Measurements from ENCODE around the gene STK32C. TPM values are rescaled to one million over a fixed set of nuclear protein-coding genes. Genes with fewer than 3 reads are reported as not detected.

Gene STK32C
- total RNA-seq, 6 experiments from 2014 or later = 1.6 to 3.5 (median 2.1) TPM

- ATAC-seq (no peak), DNase-seq (no peak)
- no peak overlapping the region for H3K4me3 ChIP-seq
- H3K27me3 ChIP-seq = no peaks in the 10 kb centered on the region
- no peak overlapping the region for H3K27ac ChIP-seq
- no peaks in the 10 kb centered on the region for H3K9me3 ChIP-seq
- WGBS (ENCODE audit: insufficient coverage, low coverage, low lambda C conversion rate, missing lambda C conversion rate) = 57% methylated on average over 10 of the region's 27 CpGs
- intact Hi-C loops (cut with DNase I) = loop anchor here in 1 of 2 donors (5.0 kb wide), 1 partner anchor 226 kb away; no protein-coding TSS in a partner anchor
- TF ChIP-seq CTCF (IDR thresholded peaks at IDR 0.05) (no peak), POLR2A (IDR thresholded peaks at IDR 0.05) (no peak)
- no peaks in the 10 kb centered on the region for H3K36me3 ChIP-seq
- no peaks in the 10 kb centered on the region for H3K4me1 ChIP-seq
These were observed 81.0 kb downstream of the STK32C start for GRCh38 chr10:132226586-132227405.

GRCh38 chr10:132225849-132226205 is 81.9 kb downstream of the STK32C start:
- no peak overlapping the region for H3K4me3 ChIP-seq
- H3K27me3 ChIP-seq = no peaks in the 10 kb centered on the region
- H3K36me3 ChIP-seq = no peaks in the 10 kb centered on the region
- H3K27ac ChIP-seq = no peak overlapping the region
- no peak for TF ChIP-seq CTCF (IDR thresholded peaks at IDR 0.05)
- TF ChIP-seq POLR2A (IDR thresholded peaks at IDR 0.05) = no peak
- H3K9me3 ChIP-seq = no peaks in the 10 kb centered on the region
- intact Hi-C loops (cut with DNase I) = loop anchor here in 1 of 2 donors (5.0 kb wide), 1 partner anchor 226 kb away; no protein-coding TSS in a partner anchor
- WGBS (ENCODE audit: insufficient coverage, low coverage, low lambda C conversion rate, missing lambda C conversion rate) = 0% methylated on average over 1 of the region's 8 CpGs
- ATAC-seq = no peak
- H3K4me1 ChIP-seq = no peaks in the 10 kb centered on the region
- no peak for DNase-seq

- H3K27me3 ChIP-seq = no peaks in the 10 kb centered on the region
- no peaks in the 10 kb centered on the region for H3K4me1 ChIP-seq
- H3K27ac ChIP-seq = no peak overlapping the region
- TF ChIP-seq CTCF (IDR thresholded peaks at IDR 0.05) (no peak), POLR2A (IDR thresholded peaks at IDR 0.05) (no peak)
- H3K4me3 ChIP-seq = no peak overlapping the region
- no peaks in the 10 kb centered on the region for H3K9me3 ChIP-seq
- ATAC-seq (no peak), DNase-seq (no peak)
- WGBS (ENCODE audit: insufficient coverage, low coverage, low lambda C conversion rate, missing lambda C conversion rate) = 76% methylated on average over 10 of the region's 25 CpGs
- no peaks in the 10 kb centered on the region for H3K36me3 ChIP-seq
- intact Hi-C loops (cut with DNase I) = loop anchor here in 1 of 2 donors (5.0 kb wide), 1 partner anchor 227 kb away; no protein-coding TSS in a partner anchor
These were observed 82.5 kb downstream of the STK32C start for GRCh38 chr10:132225073-132225848.

GRCh38 chr10:132224343-132225072 is 83.2 kb downstream of the STK32C start:
- Histone ChIP-seq H3K27ac (no peak overlapping the region), H3K36me3 (no peaks in the 10 kb centered on the region), H3K4me3 (no peak overlapping the region), H3K27me3 (no peaks in the 10 kb centered on the region), H3K9me3 (no peaks in the 10 kb centered on the region), H3K4me1 (no peaks in the 10 kb centered on the region)
- no peak for TF ChIP-seq POLR2A (IDR thresholded peaks at IDR 0.05)
- no peak for TF ChIP-seq CTCF (IDR thresholded peaks at IDR 0.05)
- intact Hi-C loops (cut with DNase I) = loop anchor here (5.0 kb wide), 3 partner anchors 128 to 233 kb away; no protein-coding TSS in a partner anchor
- ATAC-seq (no peak), DNase-seq (no peak)
- 66% methylated on average over 2 of the region's 20 CpGs for WGBS (ENCODE audit: insufficient coverage, low coverage, low lambda C conversion rate, missing lambda C conversion rate)

Measured in right lobe of liver (tissue), 6 donors.